Stimulated activated CD4-positive, alpha-beta T cell treated with anti-CD3 and anti-CD28 coated beads, TNF-alpha, amount 100 ng/mL, for 24 hours (primary cell): ENCODE data around the gene NCKAP5.

ENCODE experiments used
- DNase-seq, 3 experiments: peaks; one replicate each; pipeline ENCODE4 v3.0.0-alpha.2; 2020; ENCODE audit warnings: low read depth in 3 of 3

NCKAP5 gene

DNA sequence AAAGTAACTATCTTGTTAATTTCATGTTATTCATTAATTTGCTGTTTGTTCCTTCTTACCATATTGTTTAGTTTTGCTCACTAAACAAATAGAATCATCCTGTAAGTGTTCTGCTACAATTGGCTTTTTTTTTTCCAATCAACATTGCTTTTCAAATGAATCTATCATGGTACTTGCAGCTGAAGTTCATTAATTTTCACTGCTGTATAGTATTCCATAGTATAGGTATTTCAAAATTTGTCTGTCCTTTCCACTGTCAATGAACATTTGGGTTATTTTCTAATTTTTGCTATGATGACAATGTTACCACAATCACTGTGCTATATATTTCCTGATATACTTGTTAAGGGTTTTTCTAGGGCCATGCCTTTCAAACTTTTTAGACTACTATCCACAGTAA is 809.3 kb downstream of the NCKAP5 start:
- DNase-seq: no peak

DNA sequence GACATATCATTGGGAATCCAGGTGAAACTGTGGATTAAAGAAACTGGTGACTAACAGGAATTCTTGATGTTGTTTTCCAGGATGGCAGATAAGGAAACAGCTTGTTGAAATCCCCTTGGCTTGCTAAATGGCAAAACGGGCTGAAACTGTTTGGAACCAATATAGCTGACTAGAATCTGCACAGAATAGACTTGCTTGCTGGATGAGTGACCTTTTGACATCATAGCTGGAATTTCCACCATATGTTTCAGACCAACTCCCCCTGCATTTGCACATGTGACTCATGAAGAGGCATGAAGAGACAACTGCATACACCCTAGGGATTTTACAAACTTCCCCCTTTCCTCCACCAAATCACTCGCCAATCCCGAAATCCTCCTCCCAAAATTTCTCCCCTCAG is 810.6 kb downstream of the NCKAP5 start:
- DNase-seq: no peak

DNA sequence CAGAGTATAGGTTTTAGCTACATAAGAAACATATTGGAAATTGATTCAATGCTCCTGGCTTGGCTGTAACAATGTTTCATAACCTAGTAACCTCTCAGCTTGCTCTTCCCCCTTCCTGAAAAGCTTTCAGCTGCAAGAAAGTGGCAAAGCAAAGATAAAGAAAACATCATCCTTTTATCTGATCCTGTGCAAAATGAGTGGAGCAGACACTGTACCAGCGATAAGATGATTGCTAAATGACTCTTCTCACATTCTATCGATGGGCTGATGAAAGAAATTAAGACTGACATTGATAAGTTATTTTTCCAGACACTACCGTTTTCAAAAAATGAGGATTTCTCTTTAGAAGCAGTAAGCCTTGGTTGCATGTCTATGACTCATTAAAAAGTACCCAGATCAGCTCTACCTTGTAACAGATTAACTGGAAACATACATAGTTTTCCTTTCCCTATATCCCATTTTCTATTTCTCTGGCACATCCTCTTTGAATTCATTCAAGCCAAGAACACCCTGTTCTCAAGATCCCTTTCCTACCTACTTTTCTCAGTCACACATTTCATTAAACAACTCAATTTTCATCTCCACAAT is 811.2 kb downstream of the NCKAP5 start:
- DNase-seq: no peak

DNA sequence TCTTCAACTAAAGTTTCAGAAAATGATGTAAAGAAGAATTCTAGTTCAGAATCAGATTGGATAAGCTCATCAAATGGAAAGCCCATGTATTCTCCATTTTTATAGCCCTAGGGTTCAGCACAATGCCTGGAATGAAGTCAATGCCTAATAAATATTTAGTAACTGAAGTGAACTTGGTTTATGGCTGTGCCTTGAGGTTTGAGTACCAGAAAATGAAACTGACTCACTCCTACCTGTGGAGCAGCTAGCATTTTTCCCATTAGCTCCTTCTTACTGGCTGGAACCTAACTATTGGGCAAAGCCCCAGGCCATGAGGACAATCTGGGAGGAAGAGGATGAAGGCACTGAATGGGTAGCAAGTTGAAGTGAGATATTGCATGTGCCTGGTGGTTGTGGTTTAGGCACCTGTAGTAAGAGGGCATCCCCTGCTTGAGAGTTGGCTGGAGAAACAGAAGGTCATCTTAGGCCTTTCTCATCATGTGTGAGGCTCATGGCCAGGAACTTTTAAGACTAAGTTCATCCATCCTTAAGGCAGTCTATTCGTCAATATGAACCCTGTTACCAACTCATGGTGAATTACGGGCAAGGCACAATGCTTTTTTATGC is 813.3 kb downstream of the NCKAP5 start:
- DNase-seq: no peak

DNA sequence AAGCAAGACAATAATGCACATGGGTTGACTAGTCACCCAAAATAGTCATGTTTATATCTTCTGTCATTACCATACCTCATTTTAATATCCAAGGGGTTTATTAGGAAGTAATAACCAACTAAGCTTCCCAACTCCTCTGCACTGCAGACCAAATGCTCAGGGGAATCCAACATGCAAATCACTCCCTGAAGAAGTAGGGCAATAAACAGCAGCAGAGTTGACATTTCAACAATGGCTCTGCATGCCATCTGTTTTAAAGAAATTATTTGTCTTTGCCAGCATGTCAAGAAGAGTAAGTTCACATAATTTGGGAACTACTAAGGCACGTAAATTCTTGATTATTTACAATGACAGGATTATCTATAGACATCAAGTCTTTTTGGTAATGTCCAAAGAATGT is 813.9 kb downstream of the NCKAP5 start:
- DNase-seq: no peak

DNA sequence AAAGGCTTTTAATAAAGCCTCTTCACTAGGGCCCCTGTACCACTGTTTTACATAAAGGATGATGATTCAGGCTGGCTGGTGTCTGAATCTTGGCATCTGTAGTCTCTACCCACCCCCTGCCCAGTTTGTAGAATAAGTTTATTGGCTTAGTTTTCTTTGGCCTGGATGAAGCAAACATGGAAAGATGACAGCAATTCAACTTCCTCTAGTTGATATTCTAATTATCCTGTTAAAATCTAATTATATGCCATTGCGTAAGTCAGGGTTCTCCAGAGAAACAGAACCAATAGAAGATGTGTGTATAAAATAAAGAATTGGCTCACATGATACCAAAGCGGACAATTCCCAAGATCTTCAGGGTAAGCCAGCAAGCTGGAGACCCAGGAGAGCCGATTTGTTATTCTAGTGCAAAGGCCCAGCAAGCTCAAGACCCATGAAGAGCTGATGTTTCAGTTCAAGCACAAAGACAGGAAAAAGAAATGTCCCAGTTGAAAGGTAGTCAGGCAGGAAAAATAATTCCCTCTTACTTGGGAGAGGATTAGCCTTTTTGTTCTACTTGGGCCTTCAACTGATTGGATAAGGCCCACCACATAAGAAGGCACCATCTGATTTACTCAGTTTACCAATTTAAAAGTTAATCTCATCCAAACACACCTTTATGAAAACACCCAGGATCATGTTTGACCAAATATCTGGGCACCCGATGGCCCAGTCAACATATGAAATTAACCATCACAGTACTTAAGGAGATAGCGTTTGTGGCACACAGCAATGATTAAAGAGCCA is 815.6 kb downstream of the NCKAP5 start:
- DNase-seq: no peak

DNA sequence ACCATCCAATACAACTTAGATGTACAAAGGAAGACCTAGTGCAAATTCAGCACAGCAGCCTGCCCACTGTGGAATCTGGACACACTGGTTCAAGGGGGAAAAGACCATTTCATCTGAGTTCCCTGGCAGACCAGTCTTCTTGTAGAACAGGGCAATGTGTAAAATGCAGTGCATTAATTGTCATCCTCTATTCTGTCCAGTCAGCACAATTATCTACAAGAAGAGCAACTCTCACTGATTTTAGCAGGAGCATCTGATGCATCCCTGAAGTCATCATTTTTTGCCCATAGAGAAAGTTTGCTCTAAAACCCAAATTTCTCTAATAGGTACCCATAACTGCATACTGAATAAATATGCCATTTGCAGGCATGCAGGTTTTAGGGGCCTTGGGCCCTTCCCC is 816.4 kb downstream of the NCKAP5 start:
- DNase-seq: no peak

DNA sequence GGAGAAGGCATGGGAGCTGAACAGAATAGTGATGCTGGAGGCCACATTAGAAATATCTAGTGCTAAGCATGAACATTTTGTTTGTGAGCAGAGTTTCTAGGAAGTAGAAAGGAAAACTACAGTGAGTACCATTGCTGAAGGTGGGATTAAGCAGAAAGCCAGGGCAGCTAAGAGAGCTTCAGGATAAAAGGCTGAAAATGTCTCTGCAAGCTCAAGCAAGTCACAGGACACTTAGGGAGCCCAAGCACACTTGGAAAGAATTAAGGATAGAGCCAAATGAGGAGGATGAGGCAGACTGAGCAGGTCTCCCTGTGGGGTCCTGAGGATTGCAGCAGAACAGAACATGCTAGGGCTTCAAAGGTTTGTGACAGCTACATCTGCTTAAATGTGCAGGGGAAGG is 817.7 kb downstream of the NCKAP5 start:
- DNase-seq: no peak

DNA sequence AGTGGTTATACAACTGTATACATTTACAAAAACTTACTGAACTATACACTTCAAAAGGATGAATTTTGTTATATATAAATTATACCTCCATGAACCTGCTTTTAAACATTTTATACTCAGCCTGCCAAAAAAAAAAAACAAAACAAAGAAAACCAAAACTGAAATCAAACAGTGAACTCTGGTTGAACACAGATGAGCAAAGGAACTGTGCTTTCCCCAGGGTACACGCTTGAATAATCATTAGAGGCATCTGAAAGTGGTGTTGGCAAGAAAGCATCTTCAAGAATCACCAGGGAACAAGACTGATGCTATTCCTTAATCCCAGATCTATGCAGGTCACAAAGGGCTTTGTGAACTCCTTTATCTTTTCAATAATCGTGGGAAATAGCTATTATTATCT is 821.2 kb downstream of the NCKAP5 start:
- DNase-seq: no peak

DNA sequence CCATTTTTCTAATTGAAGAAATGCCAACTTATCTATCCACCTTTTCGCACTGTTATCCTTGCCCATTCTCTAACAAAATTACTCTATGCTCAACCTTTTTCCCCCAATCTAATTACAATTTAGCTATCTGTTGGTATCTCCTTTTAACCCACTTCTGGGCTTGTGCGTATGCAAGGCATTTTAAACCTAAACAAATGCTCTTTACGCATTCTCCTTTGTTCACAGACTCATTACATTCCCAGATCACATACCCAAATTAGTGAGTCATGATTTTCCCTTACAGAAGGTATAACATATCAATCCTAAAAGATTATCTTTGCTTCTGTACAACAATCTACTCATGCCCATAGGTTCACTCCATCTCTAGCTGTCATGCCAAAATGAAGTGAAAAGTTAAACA is 826.5 kb downstream of the NCKAP5 start:
- no peak for DNase-seq

DNA sequence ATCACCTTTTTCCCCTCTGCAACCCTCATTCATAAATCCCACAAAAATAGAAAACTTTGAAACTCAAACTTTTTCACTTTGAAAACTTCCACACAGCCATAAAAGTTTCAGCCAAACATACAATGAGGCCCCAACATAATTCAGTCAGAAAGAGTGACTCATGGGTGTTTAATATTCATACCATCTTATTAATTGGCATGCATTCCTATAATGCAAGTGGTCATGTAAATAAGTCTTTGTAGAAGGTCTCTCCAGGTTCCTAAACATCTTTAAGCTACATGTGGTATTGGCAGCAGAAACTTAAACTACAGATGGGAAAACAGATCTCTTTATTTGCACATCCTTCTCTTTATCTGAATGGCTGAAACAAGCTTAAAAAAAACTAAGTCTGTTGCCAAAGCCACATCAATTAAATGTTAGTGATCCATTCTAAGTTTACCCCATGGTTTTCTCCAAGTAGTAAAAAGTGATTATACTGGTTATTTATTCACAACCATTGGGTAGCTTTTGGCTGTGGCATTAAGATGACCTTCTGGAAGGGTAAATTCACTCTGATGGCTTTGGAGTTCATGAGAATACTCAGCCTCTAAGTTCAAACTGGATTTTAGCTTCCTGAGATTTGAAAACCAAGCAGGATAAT is 828.1 kb downstream of the NCKAP5 start:
- no peak for DNase-seq

DNA sequence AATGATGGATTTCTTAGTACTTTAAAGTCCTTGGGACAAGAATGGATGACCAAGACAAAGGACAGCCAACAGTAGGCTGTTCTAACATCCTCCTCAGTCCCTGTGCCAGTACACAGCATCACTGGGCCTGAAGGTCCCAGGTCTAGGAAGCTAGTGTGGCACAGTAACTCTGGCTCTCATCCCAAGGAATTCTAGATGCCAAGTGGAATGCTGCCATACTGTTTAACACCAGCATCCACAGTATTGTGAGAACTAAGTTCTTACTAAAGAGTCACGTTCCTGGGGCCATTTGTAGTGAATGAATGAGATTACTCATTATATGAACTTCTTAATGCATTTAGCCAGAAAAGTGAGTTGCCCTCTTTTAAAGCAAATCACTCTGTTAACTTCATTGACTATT is 830.0 kb downstream of the NCKAP5 start:
- DNase-seq: no peak

DNA sequence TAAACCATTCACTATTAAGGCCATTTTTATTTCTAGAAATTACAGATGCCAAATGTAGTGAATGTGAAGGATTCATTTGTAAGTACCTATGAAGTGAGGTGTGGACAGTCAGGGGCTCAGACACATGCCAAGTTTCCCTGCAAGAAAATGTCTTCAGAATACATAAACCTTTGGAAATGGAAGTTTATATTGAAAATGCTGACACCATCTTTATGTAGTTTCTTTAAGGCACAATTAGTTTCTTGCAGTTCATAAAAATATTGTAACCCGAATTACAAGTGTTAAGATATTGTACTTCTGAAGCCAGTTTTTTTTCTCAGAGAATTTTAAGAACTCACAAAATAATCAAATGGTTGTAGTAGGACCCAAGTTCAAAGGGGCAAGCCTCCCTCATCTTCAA is 832.2 kb downstream of the NCKAP5 start:
- DNase-seq: no peak

DNA sequence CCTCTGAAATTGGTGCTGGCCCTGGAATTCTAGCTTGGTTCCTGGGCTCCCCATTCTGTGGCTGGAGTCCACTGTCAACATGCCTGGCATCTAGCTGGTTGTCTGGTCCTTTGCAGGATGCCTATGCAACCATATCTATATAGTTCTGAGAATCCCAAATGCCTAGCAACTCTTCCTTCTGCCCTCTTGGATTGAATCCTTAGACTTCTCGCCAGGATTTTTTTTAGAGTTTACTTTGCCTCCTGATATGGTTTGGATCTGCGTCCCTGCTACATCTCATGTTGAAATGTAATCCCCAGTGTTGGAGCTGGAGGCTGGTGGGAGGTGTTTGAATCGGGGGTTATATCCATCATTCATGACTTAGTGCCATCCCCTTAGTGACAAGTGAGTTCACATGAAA is 833.3 kb downstream of the NCKAP5 start:
- no peak for DNase-seq

DNA sequence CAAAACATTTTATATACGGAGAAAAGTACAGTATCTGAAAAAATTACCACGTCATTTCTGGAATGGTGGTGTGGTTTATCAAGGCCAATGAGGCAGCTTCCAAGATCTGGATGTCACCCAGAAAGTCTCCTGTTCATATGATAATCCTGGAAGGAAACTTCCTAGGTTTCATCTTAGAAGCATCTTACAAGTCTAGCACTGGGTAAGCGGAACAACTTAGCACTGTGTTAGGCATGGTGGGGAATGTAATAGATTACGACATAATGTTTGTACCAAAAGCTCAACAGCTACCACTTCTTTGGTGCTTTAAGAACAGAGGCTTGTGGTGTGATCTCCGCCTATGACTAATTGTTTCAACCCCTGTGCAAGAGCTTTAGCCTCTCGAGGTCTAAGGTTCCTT is 835.2 kb downstream of the NCKAP5 start:
- no peak for DNase-seq

DNA sequence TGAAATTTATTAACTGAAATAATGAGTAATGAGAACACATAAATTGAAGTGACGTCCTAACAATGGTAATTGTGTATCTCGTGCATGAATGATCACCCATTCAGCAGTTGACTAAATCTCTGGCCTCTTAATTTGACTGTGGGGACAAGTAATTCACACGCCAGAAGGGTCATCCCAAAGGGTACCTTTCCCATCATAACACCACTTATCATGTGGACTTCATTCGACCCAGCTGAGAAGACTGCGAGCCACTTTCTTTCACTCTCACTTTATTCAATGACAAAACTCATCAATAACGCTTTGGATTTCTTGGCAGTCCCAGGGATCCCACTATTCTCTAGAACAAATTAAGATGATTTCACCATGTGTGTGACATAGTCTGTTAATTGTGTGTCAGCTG is 835.6 kb downstream of the NCKAP5 start:
- DNase-seq: no peak

DNA sequence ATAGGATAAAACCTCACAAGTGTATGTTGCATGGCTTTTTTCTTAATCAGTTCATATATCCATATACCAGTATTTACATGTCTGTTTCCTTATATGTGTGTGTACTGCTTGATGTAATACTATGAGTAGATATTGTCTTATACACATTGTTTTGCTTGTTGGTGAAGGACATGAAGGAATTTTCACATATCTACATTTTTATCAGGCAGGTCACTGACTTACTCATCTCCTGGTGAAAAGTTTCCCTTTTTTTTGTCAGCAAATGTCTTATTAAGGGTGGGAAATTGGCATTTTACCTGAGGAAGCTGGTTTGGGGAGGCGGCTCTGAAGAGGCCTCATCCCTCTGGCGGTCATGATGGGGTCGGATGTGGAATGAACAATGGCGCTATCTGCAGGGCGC is 836.8 kb downstream of the NCKAP5 start:
- DNase-seq: no peak

DNA sequence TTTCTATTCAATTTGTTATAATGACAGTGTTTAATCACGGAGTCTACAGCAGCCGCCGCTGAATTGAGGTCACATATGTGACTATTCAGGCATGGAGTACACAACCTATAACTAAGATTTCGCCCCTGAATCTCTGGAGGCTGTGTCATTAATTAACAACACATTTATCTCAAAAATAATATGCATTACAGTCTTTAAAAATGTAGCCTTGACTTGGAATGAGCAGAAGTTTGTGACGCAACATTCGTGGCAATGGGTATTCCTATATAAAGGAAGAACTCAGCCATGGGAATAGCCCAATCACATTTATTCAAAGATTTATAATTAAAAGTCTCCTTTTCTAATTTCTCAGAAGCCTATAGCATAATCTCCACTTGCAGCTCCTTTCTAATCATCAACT is 837.7 kb downstream of the NCKAP5 start:
- no peak for DNase-seq

DNA sequence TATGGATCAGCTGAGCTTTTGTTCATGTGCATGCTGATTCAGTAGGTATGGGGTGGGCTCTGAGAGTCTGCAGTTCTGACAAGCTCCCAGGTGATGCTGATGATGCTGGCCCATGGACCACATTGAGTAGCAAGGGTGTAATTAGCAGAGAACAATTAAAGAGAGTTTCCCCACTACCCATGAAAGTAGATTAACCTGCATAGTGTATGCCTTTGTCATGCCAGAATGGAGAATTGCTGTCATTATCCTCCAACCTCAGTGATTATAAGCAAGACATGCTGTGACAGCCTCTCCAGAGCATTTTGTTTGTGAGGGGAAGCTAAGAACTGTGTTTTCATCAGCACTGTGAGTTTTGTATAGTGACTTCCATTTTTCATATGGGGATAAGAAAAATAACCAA is 838.7 kb downstream of the NCKAP5 start:
- no peak for DNase-seq

DNA sequence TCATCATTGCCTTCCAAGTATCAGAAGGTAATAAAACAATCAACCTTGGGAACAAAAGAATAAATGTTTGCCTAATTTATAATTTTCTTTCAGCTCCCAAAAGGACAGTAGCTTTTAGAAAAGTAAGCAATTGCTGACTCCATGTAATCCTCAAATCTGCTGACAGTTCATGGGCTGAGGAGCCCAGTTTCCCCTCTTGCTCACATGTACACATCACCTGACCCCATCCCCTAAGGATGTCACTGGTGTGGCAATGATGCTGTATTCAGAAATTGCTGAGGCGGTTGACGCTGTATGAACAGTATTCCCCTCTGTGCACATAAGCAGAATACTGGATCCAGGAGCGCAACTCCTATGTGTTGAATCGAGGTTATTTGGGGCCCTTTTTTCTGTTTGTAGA is 842.1 kb downstream of the NCKAP5 start:
- DNase-seq: no peak

DNA sequence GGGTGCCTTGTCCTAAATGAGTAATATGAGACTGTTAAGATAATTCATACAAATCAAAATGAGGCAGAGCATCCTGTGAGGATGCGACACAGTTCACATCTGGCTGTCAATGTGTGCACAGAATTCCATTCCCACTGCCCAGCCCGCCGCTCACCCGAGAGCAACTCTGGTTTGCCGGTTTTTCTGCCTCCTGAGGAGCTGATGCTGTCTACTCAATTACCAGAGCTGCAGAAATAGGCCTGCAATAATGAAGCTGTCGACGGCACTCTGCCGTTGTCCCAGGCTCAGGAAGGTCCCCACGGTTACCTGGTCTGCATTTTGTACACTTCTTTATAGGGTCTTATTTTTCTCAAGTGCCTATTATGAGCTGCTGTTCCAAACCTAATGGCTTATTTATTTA is 842.5 kb downstream of the NCKAP5 start:
- DNase-seq: no peak

DNA sequence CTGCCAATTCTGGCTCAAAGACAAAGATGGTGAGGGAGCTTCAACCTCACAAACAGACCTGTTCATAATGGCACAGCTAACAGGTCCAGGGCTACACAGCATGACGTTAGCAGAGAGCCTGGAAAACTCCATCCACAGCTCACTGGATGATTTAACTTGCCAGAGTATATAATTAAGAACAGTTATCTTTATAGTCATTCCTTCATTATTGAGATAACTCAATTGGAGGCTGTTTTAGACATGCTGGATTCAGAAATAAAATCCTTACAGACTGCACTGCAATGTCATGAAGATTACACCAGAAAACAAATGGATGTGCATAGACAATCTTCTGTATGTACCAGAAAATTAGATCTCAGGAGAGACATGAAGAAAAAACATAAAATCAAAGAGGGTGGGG is 843.1 kb downstream of the NCKAP5 start:
- DNase-seq: no peak

DNA sequence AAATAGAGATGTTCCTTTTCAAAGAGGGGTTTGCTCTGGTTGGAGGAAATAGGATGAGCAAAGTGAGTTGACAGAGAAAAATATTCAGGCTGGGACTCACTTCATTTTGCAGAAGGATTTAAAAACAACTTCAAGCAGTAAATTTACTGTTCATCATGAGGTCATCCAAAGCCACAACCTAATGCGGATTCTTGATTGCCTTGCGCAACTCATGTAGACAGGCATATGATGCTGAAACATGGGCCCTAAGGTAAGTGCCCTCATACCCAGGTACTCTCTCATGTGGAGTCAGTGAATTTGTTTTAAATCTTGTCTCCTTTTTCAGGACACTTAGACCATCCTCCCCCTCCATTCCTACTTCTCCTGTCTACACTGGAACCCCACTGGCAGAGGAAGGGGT is 846.3 kb downstream of the NCKAP5 start:
- no peak for DNase-seq
